DND-41 (cell line): ENCODE measurements around the gene GNRH2.

Experiments
- ATAC-seq: fragments of 200-7000 bp; cut with Tn5 transposase; 3 replicates; pipeline ENCODE4 v1.9.1; 2021; ENCODE audit warnings: low read depth; ENCODE audit not compliant: insufficient read depth
- DNase-seq: peaks from one replicate; pipeline ENCODE4 v3.0.0-alpha.2; 2020
- H2AFZ ChIP-seq: 2 replicates; pipeline ENCODE4 v1.6.0; 2012; ENCODE audit warnings: low read depth, low read length
- H3K27ac ChIP-seq: 2 replicates; pipeline ENCODE4 v1.5.1; 2012; ENCODE audit warnings: low read length, inconsistent platforms
- H3K27me3 ChIP-seq: fragments of 200-600 bp; sonication (generic); 2 replicates; pipeline ENCODE4 v1.6.0; 2012; ENCODE audit warnings: low read length, mild to moderate bottlenecking, inconsistent platforms; ENCODE audit not compliant: insufficient read depth, poor library complexity
- H3K36me3 ChIP-seq: 2 replicates; pipeline ENCODE4 v1.5.1; 2012; ENCODE audit warnings: low read length, inconsistent platforms; ENCODE audit not compliant: insufficient read depth
- H3K4me1 ChIP-seq: 2 replicates; pipeline ENCODE4 v1.5.1; 2012; ENCODE audit warnings: mild to moderate bottlenecking, low read length; ENCODE audit not compliant: insufficient read depth
- H3K4me2 ChIP-seq: 2 replicates; pipeline ENCODE4 v1.6.0; 2012; ENCODE audit warnings: mild to moderate bottlenecking, moderate library complexity, low read length, inconsistent platforms; ENCODE audit not compliant: insufficient read depth
- H3K4me3 ChIP-seq, 2 experiments: fragments of 200-600 bp in 1 of 2; shearing (Covaris generic) in 1 of 2; 2 replicates each; pipeline ENCODE4 v1.5.1; 2012 to 2016; ENCODE audit warnings: inconsistent platforms in 2 of 2, low read length in 2 of 2, mild to moderate bottlenecking in 2 of 2, low read depth in 1 of 2, moderate library complexity in 1 of 2
- H3K79me2 ChIP-seq: 2 replicates; pipeline ENCODE4 v1.6.0; 2012; ENCODE audit warnings: low read length, inconsistent platforms; ENCODE audit not compliant: insufficient read depth
- H3K9ac ChIP-seq: 2 replicates; pipeline ENCODE4 v1.6.0; 2012; ENCODE audit warnings: low read depth, mild to moderate bottlenecking, inconsistent platforms, low read length, moderate library complexity
- H3K9me3 ChIP-seq: 2 replicates; pipeline ENCODE4 v1.5.1; 2012; ENCODE audit warnings: low read length, moderate library complexity, mild to moderate bottlenecking, inconsistent platforms; ENCODE audit not compliant: insufficient read depth, severe bottlenecking
- H4K20me1 ChIP-seq: 2 replicates; pipeline ENCODE4 v1.6.0; 2012; ENCODE audit warnings: low read length; ENCODE audit not compliant: insufficient read depth
- EZH2 ChIP-seq: IDR thresholded peaks from 3 replicates; pipeline ENCODE4 v1.6.1; 2012; ENCODE audit warnings: borderline replicate concordance, low read depth, mild to moderate bottlenecking, moderate library complexity, low read length, inconsistent platforms; ENCODE audit not compliant: severe bottlenecking
- TF ChIP-seq, protein P1 (sequence below): IDR thresholded peaks from 2 replicates; pipeline ENCODE4 v1.5.1; 2012; ENCODE audit warnings: borderline replicate concordance, low read length, moderate library complexity, mild to moderate bottlenecking; ENCODE audit not compliant: poor library complexity, severe bottlenecking; ENCODE audit errors: extremely low read depth

The GNRH2 gene

GRCh38 chr20:3084986-3085360, 41.6 kb downstream of the GNRH2 start:
- H3K4me2 ChIP-seq, result no peak overlapping the region
- no peak overlapping the region for H3K27ac ChIP-seq
- DNase-seq (no peak), ATAC-seq (no peak)
- H3K27me3 ChIP-seq, result no peaks in the 10 kb centered on the region
- no peaks in the 10 kb centered on the region; the same call in none of the 2 replicates for H4K20me1 ChIP-seq
- no peaks in the 10 kb centered on the region for H3K9me3 ChIP-seq
- H3K9ac ChIP-seq, result no peak overlapping the region
- H3K36me3 ChIP-seq, result no peaks in the 10 kb centered on the region
- H2AFZ ChIP-seq, result no peak overlapping the region
- 0 out of 2 replicates have a peak, but pooled peaks cover under 1% of the 10 kb centered on the region for H3K4me1 ChIP-seq
- no peak overlapping the region for H3K4me3 ChIP-seq
- TF ChIP-seq, protein P1, sequence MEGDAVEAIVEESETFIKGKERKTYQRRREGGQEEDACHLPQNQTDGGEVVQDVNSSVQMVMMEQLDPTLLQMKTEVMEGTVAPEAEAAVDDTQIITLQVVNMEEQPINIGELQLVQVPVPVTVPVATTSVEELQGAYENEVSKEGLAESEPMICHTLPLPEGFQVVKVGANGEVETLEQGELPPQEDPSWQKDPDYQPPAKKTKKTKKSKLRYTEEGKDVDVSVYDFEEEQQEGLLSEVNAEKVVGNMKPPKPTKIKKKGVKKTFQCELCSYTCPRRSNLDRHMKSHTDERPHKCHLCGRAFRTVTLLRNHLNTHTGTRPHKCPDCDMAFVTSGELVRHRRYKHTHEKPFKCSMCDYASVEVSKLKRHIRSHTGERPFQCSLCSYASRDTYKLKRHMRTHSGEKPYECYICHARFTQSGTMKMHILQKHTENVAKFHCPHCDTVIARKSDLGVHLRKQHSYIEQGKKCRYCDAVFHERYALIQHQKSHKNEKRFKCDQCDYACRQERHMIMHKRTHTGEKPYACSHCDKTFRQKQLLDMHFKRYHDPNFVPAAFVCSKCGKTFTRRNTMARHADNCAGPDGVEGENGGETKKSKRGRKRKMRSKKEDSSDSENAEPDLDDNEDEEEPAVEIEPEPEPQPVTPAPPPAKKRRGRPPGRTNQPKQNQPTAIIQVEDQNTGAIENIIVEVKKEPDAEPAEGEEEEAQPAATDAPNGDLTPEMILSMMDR, result no peak
- H3K79me2 ChIP-seq, result no peaks in the 10 kb centered on the region

GRCh38 chr20:3085571-3086072, 42.2 kb downstream of the GNRH2 start:
- Histone ChIP-seq H4K20me1 (no peaks in the 10 kb centered on the region; the same call in none of the 2 replicates), H3K9ac (no peak overlapping the region), H3K4me3 (no peak overlapping the region), H3K27me3 (no peaks in the 10 kb centered on the region), H3K9me3 (no peaks in the 10 kb centered on the region), H3K4me2 (no peak overlapping the region), H3K79me2 (no peaks in the 10 kb centered on the region), H3K36me3 (no peaks in the 10 kb centered on the region), H3K4me1 (peaks cover 7% of the 10 kb centered on the region), H2AFZ (no peak overlapping the region), H3K27ac (no peak overlapping the region)
- no peak for DNase-seq
- no peak for TF ChIP-seq EZH2
- TF ChIP-seq, protein P1, result no peak
- no peak for ATAC-seq

DNA sequence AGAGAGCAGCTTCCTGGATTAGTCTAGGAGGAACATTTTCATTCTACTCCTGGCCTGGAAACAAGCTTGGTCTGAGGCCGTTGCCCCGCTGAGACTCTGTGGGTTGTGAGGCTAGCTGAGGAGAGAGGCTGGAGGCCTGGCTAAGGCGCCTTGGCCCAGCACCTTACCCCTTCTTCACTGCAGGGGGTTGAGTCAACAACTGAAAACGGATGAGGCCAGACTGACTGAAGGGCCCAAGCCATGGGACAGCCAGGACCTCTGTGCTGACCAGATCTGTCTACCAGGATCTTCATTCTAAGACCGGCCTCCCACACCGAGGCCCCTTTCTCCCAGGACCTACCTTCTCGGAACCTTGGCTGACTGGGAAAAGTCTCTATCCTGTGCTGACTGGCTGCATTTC, 44.6 kb downstream of the GNRH2 start:
- Histone ChIP-seq H3K27me3 (no peaks in the 10 kb centered on the region), H2AFZ (no peak overlapping the region), H3K79me2 (no peaks in the 10 kb centered on the region), H4K20me1 (no peaks in the 10 kb centered on the region; the same call in 1 of the 2 replicates), H3K9me3 (no peaks in the 10 kb centered on the region), H3K4me3 (no peak overlapping the region), H3K36me3 (no peaks in the 10 kb centered on the region), H3K27ac (no peak overlapping the region), H3K4me1 (peaks cover 20% of the 10 kb centered on the region), H3K4me2 (no peak overlapping the region), H3K9ac (no peak overlapping the region)
- no peak for DNase-seq
- TF ChIP-seq, protein P1, result no peak
- TF ChIP-seq EZH2, result no peak
- no peak for ATAC-seq

DNA sequence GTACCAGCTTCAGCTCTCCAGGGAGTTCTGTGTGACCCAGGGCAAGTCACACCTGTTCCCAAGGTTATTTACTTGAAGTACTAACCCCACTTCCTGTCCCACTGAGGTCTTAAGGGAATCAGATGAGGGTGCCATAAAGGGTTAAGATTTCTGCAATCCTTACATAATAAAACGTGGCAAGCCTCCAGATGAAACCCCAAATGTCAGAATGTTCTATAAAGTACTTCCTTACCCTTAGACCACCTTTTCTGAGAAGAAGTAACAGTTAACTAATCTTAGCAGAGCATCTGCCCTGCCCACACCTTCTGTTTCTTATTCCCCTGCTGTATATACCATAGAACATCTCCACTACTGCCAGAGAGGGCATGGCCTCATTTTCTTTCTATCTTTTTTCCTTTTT, 47.1 kb downstream of the GNRH2 start:
- peak; percentile 32 for DNase-seq
- Histone ChIP-seq H3K27me3 (no peaks in the 10 kb centered on the region), H3K4me1 (peaks cover 20% of the 10 kb centered on the region)

More for the DNA sequence above, 47.1 kb downstream of the GNRH2 start:
- Histone ChIP-seq H3K36me3 (no peaks in the 10 kb centered on the region), H4K20me1 (no peaks in the 10 kb centered on the region), H3K9ac (no peak overlapping the region), H3K79me2 (no peaks in the 10 kb centered on the region), H2AFZ (no peak overlapping the region), H3K27ac (no peak overlapping the region), H3K4me2 (no peak overlapping the region), H3K9me3 (no peaks in the 10 kb centered on the region), H3K4me3 (no peak overlapping the region)
- no peak for TF ChIP-seq EZH2
- TF ChIP-seq, protein P1, result no peak
- ATAC-seq, result peak; percentile 84
